SHP77 (cell line): ENCODE results near the gene TACC2.

Experiments
- DNase-seq, 2 experiments: peaks; one replicate each; lab custom pipeline; 2025; lab: John Stamatoyannopoulos, UW

TACC2 gene

GRCh38 chr10:122277526-122278136 is 288.7 kb downstream of the TACC2 start:
- no peak for DNase-seq

- peak; percentile 55 to 68 for DNase-seq
Observed at GRCh38 chr10:122279725-122280141, 290.8 kb downstream of the TACC2 start.

GRCh38 chr10:122280156-122280555 is 291.2 kb downstream of the TACC2 start:
- no peak for DNase-seq

GRCh38 chr10:122281018-122281626 is 292.2 kb downstream of the TACC2 start:
- no peak for DNase-seq

- DNase-seq = no peak
Observed at GRCh38 chr10:122281751-122282150, 292.8 kb downstream of the TACC2 start.

GRCh38 chr10:122282253-122282671 is 293.3 kb downstream of the TACC2 start:
- no peak for DNase-seq

GRCh38 chr10:122282909-122283308 is 293.9 kb downstream of the TACC2 start:
- DNase-seq = no peak

- DNase-seq = no peak
Observed at GRCh38 chr10:122285506-122286444, 296.8 kb downstream of the TACC2 start.

- peak in 1 of 2 experiments; percentile 40 for DNase-seq
Observed at GRCh38 chr10:122286867-122287266, 297.9 kb downstream of the TACC2 start.

- no peak for DNase-seq
Observed at GRCh38 chr10:122287570-122287969, 298.6 kb downstream of the TACC2 start.

GRCh38 chr10:122288262-122288661 is 299.3 kb downstream of the TACC2 start:
- no peak for DNase-seq

GRCh38 chr10:122288917-122289316 is 300.0 kb downstream of the TACC2 start:
- DNase-seq = no peak

GRCh38 chr10:122290334-122290733 is 301.4 kb downstream of the TACC2 start:
- no peak for DNase-seq

- no peak for DNase-seq
Observed at GRCh38 chr10:122290833-122291532, 302.0 kb downstream of the TACC2 start.

- DNase-seq = no peak
Observed at GRCh38 chr10:122291739-122292138, 302.8 kb downstream of the TACC2 start.

- DNase-seq = no peak
Observed at GRCh38 chr10:122292376-122292775, 303.4 kb downstream of the TACC2 start.

GRCh38 chr10:122293156-122293960 is 304.4 kb downstream of the TACC2 start:
- no peak for DNase-seq

GRCh38 chr10:122293961-122294380 is 305.0 kb downstream of the TACC2 start:
- no peak for DNase-seq

- no peak for DNase-seq
Observed at GRCh38 chr10:122294511-122295450, 305.8 kb downstream of the TACC2 start.

GRCh38 chr10:122295451-122295809 is 306.5 kb downstream of the TACC2 start:
- DNase-seq = no peak
